ENCODE results near the gene CLIP2.
"Not testable (repeated sequence)": the region's sequence is repeated elsewhere in the genome, so short reads cannot be mapped to it uniquely, and the experiment has no call there.

CLIP2 gene

DNA sequence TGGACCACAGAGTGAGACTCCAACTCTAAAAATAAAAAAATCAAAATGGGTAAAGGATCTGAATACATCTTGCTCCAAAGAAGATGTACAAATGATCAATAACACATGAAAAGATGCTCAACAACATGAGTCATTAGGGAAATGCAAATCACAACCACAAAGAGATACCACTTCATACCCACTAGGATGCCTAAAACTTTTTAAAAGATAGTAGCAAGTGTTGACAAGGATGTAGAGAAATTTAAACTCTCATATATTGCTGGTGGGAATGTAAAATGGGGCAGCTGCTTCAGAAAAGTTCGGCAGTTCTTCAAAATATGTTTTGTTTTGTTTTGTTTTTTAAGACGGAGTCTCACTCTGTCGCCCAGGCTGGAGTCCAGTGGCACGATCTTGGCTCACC is 118.8 kb downstream of the CLIP2 start:
- no peak for DNase-seq

DNA sequence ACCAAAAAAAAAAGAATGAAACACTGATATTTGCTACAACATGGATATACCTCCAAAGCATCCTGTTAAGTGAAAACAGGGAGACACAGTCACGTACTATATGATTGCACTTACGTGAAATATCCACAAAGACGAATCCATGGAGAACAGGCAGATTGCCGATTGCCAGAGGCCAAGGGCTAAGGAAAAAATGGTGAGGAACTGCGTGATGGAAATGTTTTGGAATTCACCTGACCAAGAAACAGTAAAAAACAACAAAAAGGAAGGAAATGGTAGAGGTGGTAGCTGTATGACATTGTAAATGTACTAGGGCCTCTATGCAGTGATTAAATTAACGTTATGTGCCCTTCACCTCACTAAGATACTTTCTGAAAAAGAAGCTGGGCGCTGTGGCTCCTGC is 120.4 kb downstream of the CLIP2 start:
- no peak for DNase-seq

- DNase-seq: no peak
These were observed 121.6 kb downstream of the CLIP2 start for GRCh38 chr7:74410772-74411171.

DNA sequence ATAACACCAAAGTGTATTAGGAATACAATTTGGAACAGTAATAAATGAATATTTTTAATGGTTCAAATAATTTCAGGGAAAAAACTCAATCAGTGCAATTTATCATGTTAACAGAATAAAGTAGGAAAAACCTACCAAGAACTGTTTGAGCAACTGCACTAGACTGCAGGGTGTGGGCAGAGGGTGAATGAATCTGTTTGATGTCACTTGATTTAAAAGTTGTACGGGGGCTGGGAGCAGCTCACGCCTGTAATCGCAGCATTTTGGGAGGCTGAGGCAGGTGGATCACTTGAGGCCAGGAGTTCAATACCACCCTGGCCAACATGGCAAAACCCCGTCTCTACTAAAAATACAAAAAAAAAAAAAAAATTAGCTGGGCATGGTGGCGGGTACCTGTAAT is 122.4 kb downstream of the CLIP2 start:
- DNase-seq: not testable (repeated sequence)

GRCh38 chr7:74412056-74412455 is 122.8 kb downstream of the CLIP2 start:
- DNase-seq: no peak

DNA sequence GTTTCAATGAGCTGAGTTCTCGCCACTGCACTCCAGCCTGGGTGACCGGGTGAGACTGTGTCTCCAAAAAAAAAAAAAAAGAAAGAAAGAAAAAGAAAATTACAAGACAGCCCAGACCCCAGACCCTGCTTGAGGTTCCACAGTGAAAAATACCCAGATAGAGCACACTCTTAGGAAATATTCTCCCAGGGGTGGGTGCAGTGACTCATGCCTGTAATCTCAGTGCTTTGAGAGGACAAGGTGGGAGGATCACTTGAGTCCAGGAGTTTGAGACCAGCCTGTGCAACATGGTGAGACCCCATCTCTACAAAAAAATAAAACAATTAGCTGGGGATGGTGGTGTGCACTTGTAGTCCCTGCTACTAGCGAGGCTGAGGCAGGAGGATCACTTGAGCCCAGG is 123.4 kb downstream of the CLIP2 start:
- no peak for DNase-seq

GRCh38 chr7:74414595-74415333 is 125.6 kb downstream of the CLIP2 start:
- not testable (repeated sequence) for DNase-seq

- no peak for DNase-seq
These were observed 128.3 kb downstream of the CLIP2 start for GRCh38 chr7:74417419-74417971.

DNA sequence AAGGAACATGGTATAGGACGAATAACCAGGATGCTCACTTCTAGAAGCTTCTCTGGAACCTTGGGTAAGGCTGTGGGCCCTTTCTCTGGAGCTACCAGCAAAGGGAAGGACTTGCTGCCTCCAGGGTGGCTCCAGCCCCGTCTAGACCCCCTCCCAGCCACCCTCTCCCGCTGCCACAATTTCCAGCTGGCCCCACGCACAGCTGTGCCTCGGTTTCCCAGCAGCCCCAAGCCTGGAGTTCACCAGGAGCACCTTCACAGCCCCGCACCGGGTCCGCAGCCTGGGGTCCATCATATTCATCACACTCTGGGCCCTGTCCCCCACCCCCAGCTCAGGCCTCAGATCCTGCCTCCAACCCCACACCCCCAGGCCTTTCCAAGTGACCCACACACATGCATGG is 128.9 kb downstream of the CLIP2 start:
- DNase-seq: no peak

DNA sequence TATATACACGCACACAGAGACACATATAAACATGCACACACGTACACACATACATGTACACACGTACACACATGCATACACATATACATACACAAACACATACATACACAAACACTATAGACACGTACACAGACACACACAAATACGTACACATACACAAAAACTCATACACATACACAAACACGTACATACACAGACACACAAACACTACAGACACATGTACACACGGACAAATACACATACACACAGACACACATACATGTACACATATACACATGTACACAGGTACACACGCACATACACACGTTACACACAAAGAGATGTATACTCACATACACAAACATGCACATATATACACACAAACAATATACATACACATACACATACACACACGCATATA is 129.3 kb downstream of the CLIP2 start:
- DNase-seq: no peak

DNA sequence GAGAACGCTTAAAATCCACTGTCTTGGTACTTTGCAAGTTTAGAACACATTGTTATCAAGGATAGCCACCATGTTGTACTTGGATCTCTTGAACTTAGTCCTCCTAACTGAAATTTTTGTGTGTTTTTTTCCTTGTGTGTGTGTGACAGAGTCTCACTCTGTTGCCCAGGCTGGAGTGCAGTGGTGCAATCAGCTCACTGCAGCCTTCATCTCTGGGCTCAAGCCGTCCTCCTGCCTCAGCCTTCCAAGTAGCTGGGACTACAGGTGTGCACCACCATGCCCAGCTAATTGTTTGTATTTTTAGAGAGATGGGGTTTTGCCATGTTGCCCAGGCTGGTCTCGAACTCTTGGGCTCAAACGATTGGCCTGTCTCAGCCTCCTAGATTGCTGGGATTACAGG is 130.0 kb downstream of the CLIP2 start:
- not testable (repeated sequence) for DNase-seq

GRCh38 chr7:74420006-74420405 is 130.8 kb downstream of the CLIP2 start:
- DNase-seq: no peak

DNA sequence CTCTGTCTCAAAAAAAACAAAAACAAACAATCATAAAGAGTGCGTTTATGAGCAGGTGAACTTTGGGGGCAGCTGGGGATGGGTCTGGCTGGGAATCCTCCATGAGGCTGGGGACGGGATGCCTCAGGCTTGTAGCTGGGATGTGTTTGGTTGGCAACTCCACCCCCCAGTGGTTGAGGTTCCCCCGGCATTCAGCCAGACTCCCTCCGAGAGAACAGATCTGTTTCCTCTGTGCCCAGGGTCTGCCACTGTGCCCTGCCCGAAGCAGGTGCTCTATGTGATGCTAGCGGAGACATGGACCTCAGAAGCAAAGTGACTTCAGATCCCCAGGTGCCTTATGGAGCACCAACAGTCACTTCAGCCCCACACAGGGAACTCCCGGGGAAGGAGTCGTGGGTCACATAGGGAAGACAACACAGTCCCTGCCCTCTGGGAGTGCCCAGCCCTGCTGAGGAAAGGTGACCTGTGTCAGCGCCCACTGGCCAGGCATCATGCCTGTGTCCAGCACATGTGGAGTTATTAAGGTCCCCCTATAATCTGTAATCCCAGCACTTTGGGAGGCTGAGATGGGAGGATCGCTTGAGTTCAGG is 135.2 kb downstream of the CLIP2 start:
- no peak for DNase-seq

DNA sequence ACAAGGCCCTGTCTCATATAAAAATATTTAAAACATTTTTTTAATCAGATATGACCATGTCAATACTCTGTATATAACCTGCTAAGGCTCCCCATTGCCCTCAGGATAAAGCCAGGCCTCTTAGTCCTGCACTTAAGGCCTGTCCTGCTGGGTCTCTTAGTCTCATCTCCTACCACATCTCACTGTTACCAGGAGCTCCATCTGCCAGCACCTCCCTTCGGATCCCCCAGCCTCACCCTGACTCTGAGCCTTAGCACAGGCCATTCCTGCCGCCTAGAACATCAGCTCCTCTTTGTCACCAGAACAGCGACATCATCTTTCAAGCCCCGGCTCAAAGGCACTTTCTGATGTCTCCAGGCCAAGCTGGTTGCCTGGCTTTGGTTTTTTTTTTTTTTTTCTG is 138.8 kb downstream of the CLIP2 start:
- DNase-seq: no peak

- no peak for DNase-seq
These were observed 140.0 kb downstream of the CLIP2 start for GRCh38 chr7:74429153-74429747.

DNA sequence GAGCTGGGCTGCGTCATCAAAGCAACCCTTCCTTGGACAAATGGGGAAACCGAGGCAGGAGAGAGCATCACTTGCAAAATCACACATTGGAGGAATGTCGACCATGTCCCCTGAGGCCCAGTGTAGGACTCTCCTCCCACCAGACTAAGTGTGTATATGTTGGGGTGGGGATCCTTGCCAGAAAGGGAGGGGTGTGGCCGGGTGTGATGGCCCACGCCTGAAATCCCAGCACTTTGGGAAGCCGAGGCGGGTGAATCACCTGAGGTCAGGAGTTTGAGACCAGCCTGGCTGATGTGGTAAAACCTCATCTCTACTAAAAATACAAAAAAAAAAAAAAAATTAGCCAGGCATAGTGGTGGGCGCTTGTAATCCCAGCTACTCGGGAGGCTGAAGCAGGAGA is 141.2 kb downstream of the CLIP2 start:
- DNase-seq: not testable (repeated sequence)

DNA sequence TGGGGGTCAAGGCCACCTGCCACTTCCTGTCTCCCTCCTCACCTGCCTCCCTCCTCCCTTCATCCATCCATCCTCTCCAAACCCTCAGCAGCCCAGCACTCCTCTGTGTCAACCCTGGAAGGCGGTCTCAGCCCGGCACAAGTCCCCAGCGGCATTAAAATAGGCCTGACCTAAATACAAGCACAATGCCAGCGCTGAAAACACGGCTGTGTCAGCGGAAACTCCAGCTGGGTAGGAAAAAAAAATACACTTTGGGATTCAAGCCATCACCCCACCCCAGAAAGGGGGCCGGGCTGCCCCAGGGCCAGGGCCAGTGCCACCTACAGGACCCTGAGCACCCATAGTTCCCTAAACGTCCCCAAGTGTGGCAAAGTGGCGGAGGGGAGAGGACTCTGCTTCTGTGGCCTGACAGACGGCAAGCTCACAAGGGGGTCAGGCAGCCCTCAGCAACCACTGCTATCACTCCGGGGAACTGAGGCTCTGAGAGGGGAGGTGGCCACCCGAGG is 141.8 kb downstream of the CLIP2 start:
- DNase-seq: no peak

GRCh38 chr7:74437291-74437571 is 148.0 kb downstream of the CLIP2 start:
- not testable (repeated sequence) for DNase-seq

GRCh38 chr7:74438327-74438726 is 149.1 kb downstream of the CLIP2 start:
- no peak for DNase-seq

GRCh38 chr7:74439541-74439940 is 150.3 kb downstream of the CLIP2 start:
- no peak for DNase-seq

DNA sequence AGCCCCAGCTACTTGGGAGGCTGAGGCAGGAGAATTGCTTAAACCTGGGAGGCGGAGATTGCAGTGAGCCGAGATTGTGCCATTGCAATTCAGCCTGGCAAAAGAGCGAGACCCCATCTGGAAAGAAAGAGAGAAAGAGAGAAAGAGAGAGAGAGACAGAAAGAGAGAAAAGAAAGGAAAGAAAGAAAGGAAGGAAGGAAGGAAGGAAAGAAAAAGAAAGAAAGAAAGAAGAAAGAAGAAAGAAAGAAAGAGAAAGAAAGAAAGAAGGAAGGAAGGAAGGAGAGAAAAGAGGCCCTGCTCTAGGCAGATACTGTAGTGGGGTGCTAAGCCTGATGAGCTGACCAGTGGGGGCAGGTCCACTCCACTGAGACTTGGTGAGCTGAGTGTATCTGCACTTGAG is 150.9 kb downstream of the CLIP2 start:
- not testable (repeated sequence) for DNase-seq

DNA sequence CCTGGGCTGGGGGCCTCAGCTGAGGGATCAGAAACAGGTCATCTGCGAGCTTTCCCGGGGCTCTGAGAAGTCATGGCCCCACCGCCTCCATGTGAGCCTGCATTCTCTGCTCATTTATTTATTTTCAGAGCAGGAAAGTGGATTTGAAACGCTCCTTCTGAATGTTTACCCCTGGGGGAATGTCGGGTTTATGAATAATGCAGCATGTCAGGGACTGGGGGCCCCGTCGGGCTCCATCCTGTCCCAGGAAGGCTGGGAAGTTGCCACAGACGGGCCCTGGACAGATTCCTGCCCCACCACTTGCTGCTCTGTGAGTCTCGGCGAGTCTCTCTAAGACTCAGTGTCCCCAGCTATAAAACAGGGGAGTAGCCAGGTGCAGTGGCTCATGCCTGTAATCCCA is 152.6 kb downstream of the CLIP2 start:
- DNase-seq: no peak

- DNase-seq: no peak
These were observed 154.5 kb downstream of the CLIP2 start for GRCh38 chr7:74443543-74444247.

GRCh38 chr7:74449144-74449543 is 159.9 kb downstream of the CLIP2 start:
- no peak for DNase-seq
